SKM-1 (cell line): ENCODE results near the gene SLC12A6.

Source experiments
- DNase-seq: peaks from one replicate; lab custom pipeline; 2025; ENCODE audit not compliant: unreplicated experiment; lab: John Stamatoyannopoulos, UW

SLC12A6 gene

DNA sequence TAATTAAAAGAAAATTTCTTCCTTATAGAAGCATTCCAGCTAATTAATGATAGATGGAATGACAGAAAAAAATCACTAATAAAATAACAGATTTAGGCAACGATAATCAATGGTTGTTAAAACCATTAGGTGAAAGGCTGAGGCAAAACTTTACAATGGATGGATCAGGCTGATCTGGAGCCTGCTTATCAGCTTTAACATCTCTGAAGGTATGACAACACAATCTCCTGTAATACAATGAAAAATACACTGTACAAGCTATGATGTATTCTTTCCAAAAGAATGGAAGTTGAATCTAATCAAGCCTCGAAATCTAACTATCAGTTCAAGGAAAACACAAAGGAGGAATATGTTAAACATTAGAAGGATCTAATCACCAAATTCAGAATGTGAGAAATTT, 73.5 kb downstream of the SLC12A6 start:
- DNase-seq = no peak

DNA sequence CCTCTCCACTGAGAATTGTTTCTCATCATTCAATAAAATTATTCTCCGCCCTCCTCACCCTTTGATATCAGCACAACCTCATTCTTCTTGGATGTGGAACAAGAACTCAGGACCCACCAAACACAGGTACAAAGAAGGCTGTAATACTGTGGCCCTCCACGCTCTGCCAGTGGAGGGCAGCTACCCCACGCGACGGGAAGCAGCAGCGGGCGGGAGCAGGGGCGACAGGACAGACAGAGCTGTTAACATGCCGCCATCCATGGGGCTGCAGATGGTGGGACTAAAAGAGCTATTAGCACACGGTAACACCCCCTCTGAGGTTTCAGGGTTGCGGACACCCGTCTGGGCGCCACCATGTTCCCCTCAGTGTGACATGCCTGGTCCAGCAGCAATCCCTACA, 75.2 kb downstream of the SLC12A6 start:
- no peak for DNase-seq

DNA sequence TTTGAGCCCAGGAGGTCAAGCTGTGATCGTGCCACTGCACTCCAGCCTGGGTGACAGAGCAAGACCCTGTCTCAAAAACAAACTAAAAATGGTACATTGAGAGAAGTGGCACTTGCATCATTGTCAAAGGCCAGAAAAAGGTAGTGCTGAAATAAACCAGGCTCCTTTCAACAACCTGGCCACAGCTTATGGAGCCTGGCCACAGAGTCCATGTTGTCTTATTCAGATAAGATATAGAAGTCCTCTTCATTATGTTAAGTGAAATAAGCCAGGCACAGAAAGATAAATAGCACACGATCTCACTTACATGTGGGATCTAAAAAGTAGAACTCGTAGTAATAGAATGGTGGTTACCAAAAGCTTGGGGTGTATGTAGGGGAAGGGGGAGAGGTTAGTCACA, 78.0 kb downstream of the SLC12A6 start:
- no peak for DNase-seq

DNA sequence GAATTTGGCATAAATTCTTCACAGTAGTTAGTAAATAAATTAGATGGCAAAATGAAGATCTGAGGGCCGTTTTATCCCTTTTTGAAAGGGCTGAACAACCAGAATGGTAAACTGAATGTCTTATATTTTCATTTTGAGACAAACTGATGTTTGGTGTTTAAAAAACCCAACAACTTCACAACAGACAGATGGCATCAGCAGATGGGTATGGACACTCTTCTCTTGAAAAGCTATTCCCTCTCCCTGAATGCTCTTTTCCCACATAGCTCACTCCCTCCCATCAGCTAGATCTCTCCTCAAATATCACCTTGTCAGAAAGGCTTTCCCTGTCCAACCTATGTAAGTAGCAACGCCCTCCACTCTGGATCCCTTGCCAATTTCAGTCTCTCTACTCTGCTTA, 79.4 kb downstream of the SLC12A6 start:
- no peak for DNase-seq

DNA sequence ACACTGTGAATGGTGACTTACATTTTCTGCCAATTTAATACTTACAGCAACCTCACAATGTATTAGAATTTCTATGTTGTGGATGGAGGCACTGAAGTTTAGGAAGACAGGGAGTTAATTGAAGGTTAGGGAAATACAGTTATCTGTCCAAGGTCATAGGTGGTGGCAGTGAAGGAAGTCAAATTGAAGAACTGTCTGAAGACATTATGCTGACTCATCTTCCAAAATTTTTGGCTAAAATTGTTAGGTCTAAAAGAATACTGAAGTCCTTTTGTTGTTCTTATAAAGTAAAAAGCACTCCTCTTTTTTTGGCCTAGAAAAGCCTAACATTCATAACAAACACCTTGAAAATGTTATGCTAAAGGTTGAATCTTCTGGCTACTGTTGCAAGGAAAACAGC, 85.0 kb downstream of the SLC12A6 start:
- DNase-seq = no peak

DNA sequence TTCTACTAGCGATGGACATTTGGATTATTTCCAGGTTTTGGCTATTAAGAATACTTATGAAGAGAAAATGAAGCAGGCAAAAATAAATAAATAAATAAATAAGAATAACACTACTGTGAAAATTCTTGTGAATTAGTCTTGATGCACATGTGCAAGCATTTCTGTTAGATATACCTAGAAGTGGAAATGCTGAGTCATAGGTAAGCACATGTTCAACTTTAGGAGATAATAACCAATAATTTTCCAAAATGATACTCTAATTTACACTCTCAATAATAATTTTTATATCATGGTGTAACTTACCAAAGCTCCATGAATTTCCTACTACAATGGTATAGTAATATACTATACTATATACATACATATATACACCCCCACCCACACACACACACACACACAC, 89.4 kb downstream of the SLC12A6 start:
- DNase-seq = no peak

DNA sequence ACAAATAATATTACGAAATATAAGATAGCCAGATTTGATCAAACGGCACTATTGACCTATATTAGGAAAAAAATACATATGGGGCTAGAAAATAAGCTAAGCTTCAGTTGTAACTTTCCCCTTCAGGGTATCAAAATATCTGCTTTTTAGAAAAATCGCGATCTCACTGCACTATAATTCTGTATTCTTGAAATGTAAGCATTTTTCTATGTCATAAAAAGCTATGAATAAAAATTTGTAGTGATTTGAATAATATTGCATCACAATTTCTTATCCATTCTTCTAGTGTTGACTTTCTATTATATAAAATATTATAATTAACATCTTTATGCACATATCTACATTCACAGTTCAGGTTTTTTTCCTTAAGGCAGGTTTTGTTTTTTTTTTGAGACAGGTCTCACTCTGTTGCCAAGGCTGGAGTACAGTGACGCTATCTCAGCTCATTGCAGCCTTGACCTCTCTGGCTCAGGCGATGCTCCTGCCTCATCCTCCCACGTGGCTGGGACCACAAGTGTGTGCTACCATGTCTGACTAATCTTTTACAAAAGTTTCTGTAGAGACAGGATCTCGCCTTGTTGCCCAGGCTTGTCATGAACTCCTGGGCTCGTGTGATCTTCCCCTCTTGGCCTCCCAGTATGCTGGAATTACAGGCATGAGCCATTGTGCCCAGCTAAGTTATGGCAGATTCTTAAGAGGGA, 91.2 kb downstream of the SLC12A6 start:
- no peak for DNase-seq

DNA sequence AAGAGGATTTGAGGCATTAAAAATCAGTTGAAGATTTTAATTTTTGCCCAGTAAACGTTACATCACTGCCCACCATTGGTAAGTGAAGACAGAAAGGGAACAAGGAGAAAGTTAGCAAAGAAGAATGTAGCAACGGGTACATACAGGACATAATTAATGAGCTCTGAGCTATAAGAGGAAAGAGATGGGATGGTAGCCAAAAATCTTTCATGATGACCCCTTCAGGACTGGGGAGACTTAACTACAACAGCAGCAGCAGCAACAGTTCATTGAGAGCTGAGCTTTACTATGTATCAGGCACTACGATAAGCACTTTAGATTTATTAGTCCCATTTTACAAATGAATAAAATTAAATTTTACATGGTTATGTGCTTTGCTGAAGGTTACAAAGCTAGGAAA, 94.4 kb downstream of the SLC12A6 start:
- no peak for DNase-seq

DNA sequence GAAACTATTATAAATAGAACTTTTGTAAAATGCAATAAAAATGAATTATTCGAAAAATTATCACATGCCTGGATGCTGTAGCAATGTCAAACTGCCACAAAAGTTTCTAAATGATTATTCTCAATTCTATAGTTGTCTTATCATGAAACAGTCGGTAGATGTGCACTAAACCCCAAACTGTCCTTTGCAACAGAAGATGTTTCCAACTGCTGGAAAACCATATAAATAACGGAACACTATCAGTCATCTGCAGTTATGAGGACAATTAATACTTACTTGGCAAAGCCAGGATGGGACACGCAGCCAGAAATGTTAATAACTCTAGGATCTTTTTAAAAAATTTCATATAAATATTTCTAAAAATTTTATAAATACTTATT, 95.3 kb downstream of the SLC12A6 start:
- no peak for DNase-seq

DNA sequence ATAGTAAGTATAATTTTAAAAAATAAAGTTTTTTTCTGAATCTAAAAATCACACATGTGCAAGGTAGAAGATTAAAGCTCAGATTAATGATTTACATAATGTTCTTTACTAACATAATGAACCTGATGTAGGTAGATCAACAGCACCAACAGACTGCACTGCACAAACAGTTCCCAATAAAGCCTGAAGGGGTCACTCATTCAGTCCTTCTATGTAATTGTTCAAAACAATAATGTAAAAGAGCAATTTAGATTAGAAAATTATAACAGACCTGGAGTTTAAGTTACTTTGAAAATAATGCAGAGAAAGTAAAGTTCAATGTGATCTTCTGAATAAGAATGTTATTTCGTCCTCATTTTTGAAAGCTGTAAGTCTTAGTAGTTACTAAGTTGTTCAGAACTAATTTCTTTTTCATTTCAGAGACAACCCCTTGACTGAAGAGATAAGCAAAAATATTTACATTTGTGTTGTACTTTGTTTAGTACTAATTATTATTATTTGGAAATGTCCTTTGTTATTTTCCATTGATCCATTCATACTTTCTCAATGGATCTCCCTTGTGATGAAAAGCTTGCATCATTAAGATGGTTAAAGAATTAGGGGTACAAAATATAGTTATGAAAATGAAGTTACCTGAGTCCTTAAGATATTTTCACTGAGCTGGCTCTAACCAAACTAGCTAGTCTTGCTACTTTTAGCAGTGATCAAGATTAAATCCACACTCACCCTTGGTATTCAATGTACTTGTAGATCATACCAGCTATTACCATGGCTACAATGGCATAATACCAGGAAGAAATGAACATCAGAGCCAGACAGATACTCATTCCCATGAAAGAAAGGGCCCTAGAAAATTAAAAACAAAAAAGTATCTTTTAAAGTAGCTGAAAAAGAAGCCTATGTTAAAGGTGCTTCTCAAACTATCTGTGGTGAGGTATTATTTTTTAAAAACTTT, 95.9 kb downstream of the SLC12A6 start:
- no peak for DNase-seq

DNA sequence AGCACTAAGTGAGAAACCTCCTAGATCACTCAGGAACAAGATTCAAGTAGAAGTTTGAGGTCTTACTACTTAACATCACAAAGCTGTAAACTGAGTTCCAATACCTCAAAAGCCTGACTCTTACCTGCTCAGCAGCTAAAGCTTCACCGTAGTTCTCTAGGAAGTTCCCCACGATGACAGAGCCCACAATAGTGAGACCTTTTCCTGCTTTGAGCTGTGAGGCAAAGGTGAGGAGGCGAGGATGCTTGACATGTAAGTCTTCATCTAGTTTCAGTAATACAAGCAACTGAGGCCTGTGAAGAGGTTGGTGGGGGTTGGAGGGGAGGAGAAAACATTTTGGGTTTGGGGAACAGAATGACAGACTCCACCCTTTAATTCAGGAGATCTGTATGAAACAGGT, 97.0 kb downstream of the SLC12A6 start:
- DNase-seq = no peak

DNA sequence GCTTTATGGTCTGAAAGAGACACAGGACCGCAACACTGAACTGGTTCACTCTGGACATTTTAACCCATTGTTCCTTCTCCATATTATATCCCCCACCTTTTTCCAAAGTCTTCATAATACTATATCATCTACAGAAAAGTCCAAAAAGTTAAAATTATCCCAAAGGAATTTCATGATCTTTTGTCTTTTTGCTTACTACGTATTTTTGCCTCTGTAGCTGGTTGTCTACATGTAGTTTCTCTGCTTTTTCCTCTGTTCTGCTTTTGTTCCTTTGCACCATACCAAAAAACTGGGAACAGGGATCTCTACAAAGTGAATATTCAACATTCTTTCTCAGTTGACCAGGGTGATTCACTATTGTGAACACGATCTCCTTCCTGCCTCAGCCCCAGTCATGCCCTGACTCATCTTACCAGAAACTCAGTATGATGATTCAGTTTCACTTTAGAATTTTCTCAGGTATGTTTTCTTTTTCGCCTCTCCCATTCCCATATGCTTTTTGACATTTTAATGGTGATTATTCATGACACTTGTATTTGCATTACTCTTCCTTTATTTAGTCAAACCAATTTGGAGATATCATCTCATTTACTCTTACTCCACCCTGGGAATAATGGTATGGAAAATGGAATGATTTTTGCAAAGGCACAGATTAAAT, 98.3 kb downstream of the SLC12A6 start:
- DNase-seq = no peak

DNA sequence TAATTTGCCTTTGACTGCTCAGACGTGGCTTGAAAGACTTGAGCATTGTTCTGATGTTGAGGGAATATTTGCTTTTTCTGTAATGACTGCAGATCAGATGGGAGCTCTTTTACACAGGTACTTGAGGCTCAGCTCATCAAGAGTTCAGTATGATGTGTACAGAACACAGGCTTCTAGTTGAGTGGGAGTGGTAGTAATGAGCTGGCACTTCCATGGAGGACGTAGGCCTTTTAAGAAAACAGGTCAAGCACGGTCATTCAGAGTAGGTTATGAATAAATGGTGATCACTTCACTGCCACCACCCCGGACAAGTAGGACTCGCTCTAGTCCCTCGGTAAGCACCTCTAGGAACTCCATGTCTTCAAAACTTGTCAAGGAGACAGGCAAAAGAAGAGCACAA, 104.0 kb downstream of the SLC12A6 start:
- DNase-seq = no peak

DNA sequence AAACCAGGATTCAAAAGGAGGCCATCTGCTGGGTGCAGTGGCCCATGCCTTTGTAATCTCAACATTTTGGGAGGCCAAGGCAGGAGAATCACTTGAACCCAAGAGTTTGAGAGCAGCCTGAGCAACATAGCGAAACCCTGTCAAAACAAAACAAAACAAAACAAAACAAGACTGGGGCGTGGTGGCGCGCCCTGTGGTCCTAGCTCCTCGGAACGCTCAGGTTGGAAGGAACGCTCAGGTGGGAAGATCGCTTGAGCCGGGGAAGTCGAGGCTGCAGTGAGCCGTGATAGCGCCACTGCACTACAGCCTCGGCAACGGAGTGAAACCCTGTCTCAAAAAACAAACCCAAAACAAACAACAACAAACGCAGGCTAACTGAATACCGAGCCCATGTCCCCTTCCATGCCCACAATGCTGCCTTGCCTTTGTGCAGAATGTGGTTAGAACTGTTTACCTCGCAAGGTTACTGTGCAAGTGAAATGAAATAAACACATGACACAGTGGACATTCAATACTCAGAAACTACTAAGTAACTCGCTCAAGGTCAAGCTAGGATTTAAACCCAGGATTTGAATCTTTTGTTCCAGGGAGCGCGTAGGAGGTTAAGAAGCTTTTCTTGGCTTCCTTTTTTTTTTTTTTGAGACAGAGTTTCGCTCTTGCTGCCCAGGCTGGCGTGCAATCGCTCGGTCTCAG, 113.5 kb downstream of the SLC12A6 start:
- DNase-seq = no peak

DNA sequence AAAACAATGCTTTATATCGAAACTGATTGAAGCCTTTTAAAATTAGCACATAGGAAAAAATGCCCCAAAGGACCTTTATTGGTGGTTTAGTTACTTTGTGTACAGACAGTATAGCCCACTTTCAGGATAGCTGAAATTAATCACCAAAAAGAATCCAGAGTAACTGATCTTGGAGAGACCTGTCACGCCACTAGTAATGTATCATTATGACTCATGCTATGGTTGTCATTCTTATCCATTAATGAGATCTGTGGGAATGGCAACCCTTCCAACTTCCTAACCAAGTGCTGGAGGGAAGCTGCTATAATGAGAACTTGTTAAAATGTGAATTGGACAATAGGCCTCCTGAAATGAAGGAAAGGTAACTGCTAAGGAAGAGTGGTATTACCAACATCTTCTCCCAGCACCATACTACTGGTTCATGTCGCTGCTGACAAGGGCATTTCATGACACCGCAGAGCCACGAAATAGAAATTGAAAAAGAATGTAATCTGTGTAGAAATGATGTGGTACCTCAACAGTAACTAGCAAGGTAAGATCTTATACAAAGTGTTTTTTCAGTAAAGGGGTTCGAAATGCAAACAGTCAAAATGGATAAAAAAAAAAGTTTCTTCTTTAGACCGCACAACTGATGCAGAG, 119.9 kb downstream of the SLC12A6 start:
- DNase-seq = no peak

DNA sequence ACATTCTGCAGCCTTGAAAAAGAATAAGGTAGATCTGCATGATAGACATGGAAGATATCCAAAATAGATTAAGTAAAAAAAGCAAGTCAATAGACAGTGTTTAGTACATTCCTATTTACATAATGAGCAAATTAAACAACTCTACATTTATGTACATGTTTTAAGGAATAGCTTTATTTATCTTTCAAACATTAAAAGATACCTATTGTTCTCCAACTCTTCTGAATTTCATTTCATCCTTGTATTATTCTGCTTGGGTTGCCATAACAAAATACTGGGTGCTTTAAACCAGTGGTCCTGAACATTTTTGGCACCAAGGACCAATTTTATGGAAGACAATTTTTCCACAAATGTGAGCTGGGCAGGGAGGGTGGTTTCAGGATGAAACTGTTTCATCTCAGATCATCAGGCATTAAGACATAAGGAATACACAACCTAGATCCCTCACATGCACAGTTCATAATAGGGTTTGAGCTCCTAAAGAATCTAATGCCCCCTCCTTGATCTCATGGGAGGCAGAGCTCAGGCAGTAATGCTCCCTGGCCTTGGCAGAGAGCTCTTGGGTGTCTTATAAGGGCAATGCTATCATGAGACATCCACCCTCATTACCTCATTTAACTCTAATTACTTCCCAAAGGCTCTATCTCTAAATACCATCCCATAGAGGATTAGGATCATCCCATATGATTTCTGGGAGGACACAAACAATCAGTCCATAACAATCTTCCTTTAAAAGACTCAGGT, 120.9 kb downstream of the SLC12A6 start:
- DNase-seq = no peak

DNA sequence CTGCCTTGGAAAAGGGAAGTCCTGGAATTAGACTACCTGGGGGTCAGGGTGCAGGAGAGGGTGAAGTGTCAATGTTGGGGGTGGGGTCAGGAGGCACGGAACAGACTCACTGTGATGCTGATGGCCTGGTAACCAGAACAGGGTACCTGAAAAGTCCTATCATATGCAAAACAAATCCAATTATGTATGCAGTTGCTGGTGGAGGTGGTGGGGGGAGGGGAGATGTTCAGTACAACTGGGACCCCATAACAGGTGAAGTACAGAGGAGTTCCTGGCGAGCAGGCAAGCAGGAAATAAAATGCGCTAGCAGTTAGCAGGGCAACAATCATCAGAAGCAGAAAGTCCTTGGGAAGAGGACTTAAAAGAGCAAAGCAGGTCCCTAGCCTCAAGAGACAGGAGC, 123.4 kb downstream of the SLC12A6 start:
- DNase-seq = no peak

DNA sequence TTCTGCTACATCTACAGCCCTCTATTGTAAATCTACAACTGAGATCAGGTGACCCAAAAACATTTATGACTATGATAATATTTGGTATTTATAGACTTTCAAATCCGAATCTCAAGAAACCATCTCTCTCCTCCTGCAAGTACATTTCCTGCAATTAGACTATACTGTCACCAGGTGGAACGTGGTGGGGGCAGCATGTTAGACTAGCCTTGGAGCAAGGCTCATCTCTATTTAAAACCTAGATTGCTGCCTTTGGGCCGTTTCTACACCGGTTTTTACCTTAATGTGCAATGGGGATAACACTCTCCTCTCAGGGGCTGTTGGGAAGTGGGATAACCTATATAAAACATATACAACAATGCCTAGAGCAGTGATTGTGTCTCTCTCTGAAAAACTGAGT, 123.9 kb downstream of the SLC12A6 start:
- DNase-seq = no peak

DNA sequence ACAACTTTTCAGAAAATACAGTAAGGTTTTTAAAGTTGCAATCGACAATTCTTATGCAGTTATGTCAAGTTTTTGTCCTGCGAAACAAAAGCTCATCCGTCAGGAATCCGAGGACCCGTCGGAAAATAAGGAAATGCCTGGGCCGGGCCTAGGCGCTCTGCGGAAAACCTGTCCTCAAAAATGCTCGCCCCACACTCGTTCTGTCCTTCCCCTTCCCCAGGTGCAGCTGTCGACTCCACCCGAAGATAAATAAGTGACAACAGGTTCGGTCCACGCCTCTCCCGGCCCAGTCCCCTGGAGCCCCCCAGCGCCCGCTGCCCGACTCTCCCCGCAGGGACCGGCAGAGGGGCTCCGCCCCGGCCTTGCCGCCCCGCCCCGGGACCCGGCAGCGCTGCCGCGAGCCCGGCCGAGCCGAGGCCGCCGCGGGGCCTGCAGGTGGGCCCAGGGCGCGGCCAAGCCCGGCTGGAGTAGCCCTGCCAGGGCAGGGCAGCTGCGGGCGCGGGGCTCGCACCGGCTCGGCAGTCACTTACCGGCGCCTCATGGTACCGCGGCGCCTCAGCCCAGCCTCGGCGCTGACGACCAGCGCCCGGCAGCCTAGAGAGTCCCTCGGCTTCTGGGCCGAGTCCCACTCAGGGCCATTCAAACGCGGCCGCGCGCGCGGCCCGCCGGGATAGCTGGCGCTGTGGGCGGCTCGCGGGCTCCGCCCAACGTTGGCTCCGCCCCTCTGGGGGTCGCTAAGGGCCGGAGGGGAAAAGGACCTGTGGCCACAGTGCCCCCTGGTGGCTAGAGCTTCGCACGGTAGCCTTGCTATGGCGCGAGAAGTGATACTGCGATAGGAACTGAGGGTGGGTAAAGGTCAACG, 127.9 kb downstream of the SLC12A6 start, which contains the start of gene KATNBL1:
TSS of gene KATNBL1 (minus strand) at position 676 of the 862 bp plus-strand sequence. CDS start 46,420 bp downstream, outside the sequence.
- DNase-seq = peak; percentile 80
